Upper lobe of right lung (tissue), 1 donor: Measurements from ENCODE around the gene FEZF2. TPM values are rescaled to one million over a fixed set of nuclear protein-coding genes. Genes with fewer than 3 reads are reported as not detected.

Experiments
- ATAC-seq: fragments of 200-7000 bp; cut with Tn5 transposase; one replicate; pipeline ENCODE4 v1.9.1; 2020; ENCODE audit warnings: mild to moderate bottlenecking, moderate library complexity
- DNase-seq: peaks from one replicate; pipeline ENCODE4 v3.0.0-alpha.2; 2020
- H3K27ac ChIP-seq: fragments of 200-600 bp; one replicate; pipeline ENCODE4 v1.8.0; 2022
- H3K27me3 ChIP-seq: fragments of 200-600 bp; one replicate; pipeline ENCODE4 v1.8.0; 2022; ENCODE audit warnings: mild to moderate bottlenecking
- H3K36me3 ChIP-seq: fragments of 200-600 bp; one replicate; pipeline ENCODE4 v1.8.0; 2022
- H3K4me1 ChIP-seq: fragments of 200-600 bp; one replicate; pipeline ENCODE4 v1.8.0; 2022
- H3K4me3 ChIP-seq: fragments of 200-600 bp; one replicate; pipeline ENCODE4 v1.8.0; 2022; ENCODE audit warnings: mild to moderate bottlenecking
- H3K9me3 ChIP-seq: fragments of 200-600 bp; one replicate; pipeline ENCODE4 v1.8.0; 2022
- intact Hi-C: fragments of 100-400 bp; cut with DNase I; formaldehyde crosslinking; loops from one replicate; pipeline ENCODE4 v1.11.0; 2022
- total RNA-seq: library from RNA; stranded (reverse); fragmentation: NEBNext Ultra II Directional; extraction: Animal tissue kit (Norgen Biotek cat#: 25700); gene quantifications from one replicate; pipeline ENCODE4 v1.2.1, GENCODE V29; 2021
- TF ChIP-seq, protein P1 (sequence below): fragments of 200-600 bp; IDR thresholded peaks from one replicate; pipeline ENCODE4 v1.8.0; 2022; ENCODE audit warnings: antibody characterized with exemption
- donor health status: DM: no; HTN: yes; CAD: no; lungs with severe emphysema.

Gene FEZF2
- total RNA-seq, 1 donor from 2014 or later: not detected

DNA sequence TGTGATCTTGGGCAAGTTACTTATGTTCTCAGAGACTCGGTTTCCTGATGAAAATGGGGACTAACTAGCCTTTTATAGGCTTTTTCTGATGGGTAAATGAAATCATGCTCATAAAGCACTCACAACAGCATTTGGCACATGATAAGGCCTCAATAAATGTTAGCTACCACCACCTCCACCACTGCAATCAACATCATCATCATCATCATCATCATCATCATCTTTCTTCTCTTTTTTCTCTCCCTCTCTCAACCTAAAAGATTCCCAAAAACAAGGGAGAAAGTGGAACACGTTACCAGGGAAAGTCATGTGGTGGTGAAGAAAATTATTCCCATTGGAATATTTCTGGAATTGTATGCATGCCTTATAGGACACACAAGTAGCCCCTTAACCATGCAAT lies 33.6 kb upstream of the FEZF2 start:
- no peaks in the 10 kb centered on the region for H3K4me1 ChIP-seq
- DNase-seq (no peak), ATAC-seq (no peak)
- intact Hi-C loops: no loop called here
- H3K27me3 ChIP-seq: no peaks in the 10 kb centered on the region
- no peaks in the 10 kb centered on the region for H3K9me3 ChIP-seq
- TF ChIP-seq, protein P1, sequence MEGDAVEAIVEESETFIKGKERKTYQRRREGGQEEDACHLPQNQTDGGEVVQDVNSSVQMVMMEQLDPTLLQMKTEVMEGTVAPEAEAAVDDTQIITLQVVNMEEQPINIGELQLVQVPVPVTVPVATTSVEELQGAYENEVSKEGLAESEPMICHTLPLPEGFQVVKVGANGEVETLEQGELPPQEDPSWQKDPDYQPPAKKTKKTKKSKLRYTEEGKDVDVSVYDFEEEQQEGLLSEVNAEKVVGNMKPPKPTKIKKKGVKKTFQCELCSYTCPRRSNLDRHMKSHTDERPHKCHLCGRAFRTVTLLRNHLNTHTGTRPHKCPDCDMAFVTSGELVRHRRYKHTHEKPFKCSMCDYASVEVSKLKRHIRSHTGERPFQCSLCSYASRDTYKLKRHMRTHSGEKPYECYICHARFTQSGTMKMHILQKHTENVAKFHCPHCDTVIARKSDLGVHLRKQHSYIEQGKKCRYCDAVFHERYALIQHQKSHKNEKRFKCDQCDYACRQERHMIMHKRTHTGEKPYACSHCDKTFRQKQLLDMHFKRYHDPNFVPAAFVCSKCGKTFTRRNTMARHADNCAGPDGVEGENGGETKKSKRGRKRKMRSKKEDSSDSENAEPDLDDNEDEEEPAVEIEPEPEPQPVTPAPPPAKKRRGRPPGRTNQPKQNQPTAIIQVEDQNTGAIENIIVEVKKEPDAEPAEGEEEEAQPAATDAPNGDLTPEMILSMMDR: no peak
- H3K4me3 ChIP-seq: no peak overlapping the region
- H3K36me3 ChIP-seq: no peaks in the 10 kb centered on the region
- H3K27ac ChIP-seq: no peak overlapping the region

DNA sequence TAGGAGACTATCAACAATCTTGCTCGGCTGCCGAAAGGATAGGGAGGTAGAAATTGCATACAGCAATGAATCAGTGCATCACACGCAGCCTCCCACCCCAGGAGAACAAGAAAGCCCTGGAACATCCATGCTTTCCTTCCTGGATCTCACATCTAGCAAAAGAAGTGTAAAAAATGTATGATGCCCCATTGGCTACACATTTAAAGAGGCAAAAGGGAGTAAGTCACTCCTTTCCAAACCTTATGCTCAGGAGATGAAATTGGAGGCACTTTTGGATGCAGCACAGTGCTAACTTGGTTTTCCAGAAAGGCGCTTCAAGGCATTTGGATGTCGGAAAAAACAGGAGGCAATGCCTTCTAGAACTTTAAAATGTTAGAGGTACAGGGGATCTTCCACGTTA lies 32.2 kb upstream of the FEZF2 start:
- no peak for DNase-seq
- no peak overlapping the region for H3K27ac ChIP-seq
- TF ChIP-seq, protein P1: no peak
- intact Hi-C loops: no loop called here
- no peak for ATAC-seq
- H3K9me3 ChIP-seq: no peaks in the 10 kb centered on the region
- H3K4me3 ChIP-seq: no peak overlapping the region
- H3K27me3 ChIP-seq: no peaks in the 10 kb centered on the region
- no peaks in the 10 kb centered on the region for H3K4me1 ChIP-seq
- H3K36me3 ChIP-seq: no peaks in the 10 kb centered on the region

DNA sequence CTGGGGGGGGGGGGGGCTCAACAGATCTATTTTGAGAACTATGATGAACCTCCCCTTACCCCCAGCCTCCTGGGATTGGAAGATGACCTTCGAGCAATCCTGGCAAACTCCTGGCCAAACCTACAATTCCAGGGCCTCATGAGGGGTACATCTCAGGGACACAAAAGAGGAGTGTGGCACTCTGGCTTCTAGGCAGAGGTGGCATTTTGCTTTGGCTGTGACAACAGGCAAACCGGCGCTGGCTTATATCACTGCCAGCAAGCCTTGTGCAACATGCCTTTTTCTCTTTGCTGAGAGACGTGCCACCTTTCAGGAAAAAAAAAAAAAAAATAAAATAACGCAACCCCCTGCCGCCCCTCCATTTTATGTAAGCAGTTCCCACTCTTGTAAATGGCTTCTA lies 31.8 kb upstream of the FEZF2 start:
- TF ChIP-seq, protein P1: no peak
- Histone ChIP-seq H3K27me3 (no peaks in the 10 kb centered on the region), H3K9me3 (no peaks in the 10 kb centered on the region), H3K27ac (no peak overlapping the region), H3K4me3 (no peak overlapping the region), H3K36me3 (no peaks in the 10 kb centered on the region), H3K4me1 (no peaks in the 10 kb centered on the region)
- intact Hi-C loops: no loop called here
- ATAC-seq (no peak), DNase-seq (no peak)

DNA sequence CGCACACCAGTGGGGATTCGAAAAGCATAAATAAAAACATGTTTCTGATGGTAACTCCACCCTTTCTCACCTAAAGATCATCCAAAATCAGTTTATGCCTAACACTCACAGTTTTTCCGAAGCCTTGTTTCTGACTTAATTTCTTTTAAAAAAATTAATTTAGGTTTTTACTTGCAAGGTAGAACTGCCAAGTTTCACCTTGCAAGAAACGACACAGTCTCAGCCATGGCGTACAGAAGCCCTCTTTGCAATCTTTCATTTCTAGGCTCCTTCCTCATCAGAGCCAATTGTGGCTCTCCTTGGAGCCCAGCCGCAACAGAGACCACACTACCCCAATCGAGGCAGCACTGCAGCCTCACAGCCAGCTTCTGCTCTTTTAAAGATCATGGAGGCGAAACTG lies 31.0 kb upstream of the FEZF2 start:
- no peaks in the 10 kb centered on the region for H3K4me1 ChIP-seq
- H3K27me3 ChIP-seq: no peaks in the 10 kb centered on the region
- no peak overlapping the region for H3K27ac ChIP-seq
- intact Hi-C loops: no loop called here
- no peak overlapping the region for H3K4me3 ChIP-seq
- H3K36me3 ChIP-seq: no peaks in the 10 kb centered on the region
- H3K9me3 ChIP-seq: no peaks in the 10 kb centered on the region
- no peak for DNase-seq
- TF ChIP-seq, protein P1: no peak
- no peak for ATAC-seq

DNA sequence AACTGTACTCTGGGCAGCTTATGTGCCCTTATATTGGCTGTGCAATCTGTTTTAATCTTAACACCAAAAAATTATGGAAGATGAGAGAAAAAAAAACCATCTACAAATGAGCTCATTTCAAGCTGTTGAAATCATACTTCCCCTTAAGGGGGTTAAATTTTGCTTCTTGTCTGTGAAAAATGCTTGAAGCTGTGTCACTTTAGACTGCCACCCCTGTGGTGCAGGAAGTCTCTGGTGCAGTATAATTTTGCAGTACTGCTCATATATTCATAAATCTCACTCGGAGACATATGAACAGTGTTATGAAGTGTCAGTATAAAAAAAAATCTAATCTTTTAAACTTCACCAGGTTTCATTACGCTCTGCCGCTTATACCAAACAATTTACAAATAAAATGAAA lies 30.4 kb upstream of the FEZF2 start:
- ATAC-seq: no peak
- intact Hi-C loops: no loop called here
- TF ChIP-seq, protein P1: no peak
- Histone ChIP-seq H3K36me3 (no peaks in the 10 kb centered on the region), H3K27ac (no peak overlapping the region), H3K27me3 (no peaks in the 10 kb centered on the region), H3K4me3 (no peak overlapping the region), H3K4me1 (no peaks in the 10 kb centered on the region), H3K9me3 (no peaks in the 10 kb centered on the region)
- no peak for DNase-seq

DNA sequence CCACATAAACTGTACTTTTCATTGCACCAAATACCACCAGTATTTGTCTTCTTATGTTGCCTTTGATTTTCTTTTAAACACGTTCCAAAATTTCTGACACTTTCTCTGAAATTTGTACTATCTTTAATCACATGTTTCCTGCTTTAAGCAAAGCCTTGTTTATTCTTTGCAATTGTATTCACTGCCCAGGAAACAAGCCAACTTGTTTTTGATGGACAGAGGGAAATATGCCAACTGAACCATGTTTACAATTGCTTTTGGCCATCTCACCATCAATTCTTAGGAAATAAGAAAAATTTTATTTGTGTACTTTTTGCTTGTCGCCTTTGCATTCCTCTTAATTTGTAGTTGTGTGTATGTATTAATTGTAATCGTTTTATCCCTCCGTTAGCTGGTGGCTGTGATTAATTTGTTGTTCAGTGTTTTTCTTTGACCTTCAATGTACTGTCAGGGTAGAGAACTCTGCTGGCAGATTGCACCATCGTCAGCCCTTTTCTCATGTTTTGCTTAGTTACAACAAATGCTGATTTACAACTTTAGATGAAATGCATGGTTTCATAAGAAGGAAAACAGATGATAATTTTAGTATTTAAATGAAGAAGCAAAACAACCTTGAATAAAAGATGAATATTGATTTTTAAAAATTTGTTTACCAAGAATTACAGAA lies 19.4 kb upstream of the FEZF2 start:
- TF ChIP-seq, protein P1: no peak

More for the DNA sequence above, 19.4 kb upstream of the FEZF2 start:
- intact Hi-C loops: no loop called here
- Histone ChIP-seq H3K4me3 (no peak overlapping the region), H3K36me3 (no peaks in the 10 kb centered on the region), H3K27ac (no peak overlapping the region), H3K27me3 (no peaks in the 10 kb centered on the region), H3K9me3 (no peaks in the 10 kb centered on the region), H3K4me1 (no peaks in the 10 kb centered on the region)
- ATAC-seq: no peak
- DNase-seq: no peak
